Endodermal cell (in vitro differentiated cells): ENCODE data around the gene ZFYVE19. TPM values are rescaled to one million over a fixed set of nuclear protein-coding genes. Genes with fewer than 3 reads are reported as not detected.

Experiments used
- DNase-seq: peaks from one replicate; pipeline ENCODE4 v3.0.0-alpha.2; 2017
- H3K27ac ChIP-seq: 2 replicates; pipeline ENCODE4 v1.5.1; 2013; ENCODE audit warnings: mild to moderate bottlenecking, low read depth, low read length, moderate library complexity
- H3K27me3 ChIP-seq: 2 replicates; pipeline ENCODE4 v1.6.1; 2013; ENCODE audit warnings: mild to moderate bottlenecking, low read length, moderate library complexity; ENCODE audit not compliant: insufficient read depth, control insufficient read depth, poor library complexity, severe bottlenecking
- H3K36me3 ChIP-seq: 2 replicates; pipeline ENCODE4 v1.7.0; 2013; ENCODE audit warnings: mild to moderate bottlenecking, low read length, moderate library complexity; ENCODE audit not compliant: control insufficient read depth, insufficient read depth
- H3K4me1 ChIP-seq: one replicate; pipeline ENCODE4 v1.7.0; 2013; ENCODE audit warnings: low read length; ENCODE audit not compliant: control insufficient read depth, insufficient read depth
- H3K4me3 ChIP-seq: 2 replicates; pipeline ENCODE4 v1.5.1; 2013; ENCODE audit warnings: mild to moderate bottlenecking, low read length, moderate library complexity
- H3K9ac ChIP-seq: 2 replicates; pipeline ENCODE4 v1.6.1; 2013; ENCODE audit warnings: mild to moderate bottlenecking, low read length, moderate library complexity; ENCODE audit not compliant: poor library complexity, severe bottlenecking; ENCODE audit errors: extremely low read depth
- H3K9me3 ChIP-seq: 2 replicates; pipeline ENCODE4 v1.6.1; 2013; ENCODE audit warnings: mild to moderate bottlenecking, low read length, moderate library complexity; ENCODE audit not compliant: control insufficient read depth
- H3K27ac Mint-ChIP-seq: 2 replicates; pipeline ENCODE4 v1.8.0; 2020; ENCODE audit warnings: mixed read lengths
- H3K27me3 Mint-ChIP-seq: 2 replicates; pipeline ENCODE4 v1.8.0; 2021; ENCODE audit warnings: mild to moderate bottlenecking, mixed read lengths; ENCODE audit not compliant: insufficient read depth
- H3K36me3 Mint-ChIP-seq: 2 replicates; pipeline ENCODE4 v1.8.0; 2020; ENCODE audit warnings: low read depth, mixed read lengths
- H3K4me1 Mint-ChIP-seq: 2 replicates; pipeline ENCODE4 v1.8.0; 2020; ENCODE audit warnings: mixed read lengths
- H3K4me3 Mint-ChIP-seq: 2 replicates; pipeline ENCODE4 v1.8.0; 2020; ENCODE audit warnings: mild to moderate bottlenecking, moderate library complexity, mixed read lengths
- H3K9me3 Mint-ChIP-seq: 2 replicates; pipeline ENCODE4 v1.8.0; 2020; ENCODE audit warnings: mild to moderate bottlenecking, mixed read lengths
- WGBS, 2 experiments: methylation state at CpG; one replicate each; pipeline versions ENCODE4 v1.1.5 to v1.1.7; 2013; ENCODE audit warnings: missing lambda C conversion rate in 2 of 2, mixed read lengths in 1 of 2; ENCODE audit not compliant: insufficient coverage in 1 of 2, insufficient read length in 1 of 2; 5-methylcytosine and 5-hydroxymethylcytosine counted together
- total RNA-seq, 2 donors: library from RNA; stranded (reverse); fragmentation: NEBNext Ultra II Directional in 1 of 2; extraction: Animal tissue kit (Norgen Biotek cat#: 25700) in 1 of 2; gene quantifications; 2 replicates in 1 of 2; 3 replicates in 1 of 2; pipeline ENCODE4 v1.2.1, GENCODE V29; 2021
- TF ChIP-seq, protein P1 (sequence below): fragments of 200-600 bp; sonication (generic); conservative IDR thresholded peaks from 2 replicates; pipeline ENCODE4 v1.5.0; 2021; ENCODE audit warnings: antibody characterized with exemption, mild to moderate bottlenecking

ZFYVE19 gene
- total RNA-seq, 2 donors from 2014 or later = 15.6 to 15.9 TPM

GRCh38 chr15:40825661-40826422 lies 19.0 kb downstream of the ZFYVE19 start:
- Mint-ChIP-seq H3K27me3 (no peaks in the 10 kb centered on the region), H3K36me3 (no peaks in the 10 kb centered on the region), H3K4me1 (no peaks in the 10 kb centered on the region), H3K27ac (no peak overlapping the region), H3K9me3 (no peaks in the 10 kb centered on the region), H3K4me3 (no peak overlapping the region)
- 86 to 94% methylated on average over 5 of the region's 5 CpGs for WGBS, 2 experiments
- no peaks in the 10 kb centered on the region for H3K27me3 ChIP-seq
- H3K36me3 ChIP-seq = no peaks in the 10 kb centered on the region
- peaks cover 3% of the 10 kb centered on the region for H3K4me1 ChIP-seq
- TF ChIP-seq, protein P1, sequence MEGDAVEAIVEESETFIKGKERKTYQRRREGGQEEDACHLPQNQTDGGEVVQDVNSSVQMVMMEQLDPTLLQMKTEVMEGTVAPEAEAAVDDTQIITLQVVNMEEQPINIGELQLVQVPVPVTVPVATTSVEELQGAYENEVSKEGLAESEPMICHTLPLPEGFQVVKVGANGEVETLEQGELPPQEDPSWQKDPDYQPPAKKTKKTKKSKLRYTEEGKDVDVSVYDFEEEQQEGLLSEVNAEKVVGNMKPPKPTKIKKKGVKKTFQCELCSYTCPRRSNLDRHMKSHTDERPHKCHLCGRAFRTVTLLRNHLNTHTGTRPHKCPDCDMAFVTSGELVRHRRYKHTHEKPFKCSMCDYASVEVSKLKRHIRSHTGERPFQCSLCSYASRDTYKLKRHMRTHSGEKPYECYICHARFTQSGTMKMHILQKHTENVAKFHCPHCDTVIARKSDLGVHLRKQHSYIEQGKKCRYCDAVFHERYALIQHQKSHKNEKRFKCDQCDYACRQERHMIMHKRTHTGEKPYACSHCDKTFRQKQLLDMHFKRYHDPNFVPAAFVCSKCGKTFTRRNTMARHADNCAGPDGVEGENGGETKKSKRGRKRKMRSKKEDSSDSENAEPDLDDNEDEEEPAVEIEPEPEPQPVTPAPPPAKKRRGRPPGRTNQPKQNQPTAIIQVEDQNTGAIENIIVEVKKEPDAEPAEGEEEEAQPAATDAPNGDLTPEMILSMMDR = no peak
- DNase-seq = no peak
- H3K9me3 ChIP-seq = no peaks in the 10 kb centered on the region
- H3K9ac ChIP-seq = no peak overlapping the region
- no peak overlapping the region for H3K27ac ChIP-seq
- no peak overlapping the region for H3K4me3 ChIP-seq

- TF ChIP-seq, protein P1 = no peak
- H3K9me3 Mint-ChIP-seq = no peaks in the 10 kb centered on the region
- DNase-seq = no peak
Observed at GRCh38 chr15:40826423-40827075, 19.7 kb downstream of the ZFYVE19 start.

GRCh38 chr15:40828447-40829036 lies 21.7 kb downstream of the ZFYVE19 start, which contains the start of gene PPP1R14D:
TSS of gene PPP1R14D (minus strand) at chr15:40828708. CDS start at chr15:40828641, 67 bp downstream.
- H3K27ac Mint-ChIP-seq = no peak within 1 kb of the TSS

More at GRCh38 chr15:40826423-40827075, 19.7 kb downstream of the ZFYVE19 start:
- H3K4me1 Mint-ChIP-seq = peaks cover 2% of the 10 kb centered on the region
- no peaks in the 10 kb centered on the region for H3K27me3 Mint-ChIP-seq
- peaks cover 3% of the 10 kb centered on the region for H3K4me1 ChIP-seq
- no peaks in the 10 kb centered on the region for H3K36me3 ChIP-seq
- no peaks in the 10 kb centered on the region for H3K9me3 ChIP-seq
- H3K27ac Mint-ChIP-seq = no peak overlapping the region
- H3K4me3 ChIP-seq = no peak overlapping the region
- no peaks in the 10 kb centered on the region for H3K36me3 Mint-ChIP-seq
- H3K4me3 Mint-ChIP-seq = no peak overlapping the region
- no peaks in the 10 kb centered on the region for H3K27me3 ChIP-seq
- H3K27ac ChIP-seq = no peak overlapping the region
- H3K9ac ChIP-seq = no peak overlapping the region
- WGBS, 2 experiments = 86 to 93% methylated on average over 3 to 4 of the region's 4 CpGs

More at GRCh38 chr15:40828447-40829036, 21.7 kb downstream of the ZFYVE19 start, which contains the start of gene PPP1R14D:
- Mint-ChIP-seq H3K4me3 (no peak within 1 kb of the TSS), H3K36me3 (peaks cover 4% of the 10 kb centered on the region), H3K4me1 (peaks cover 5% of the 10 kb centered on the region), H3K9me3 (no peaks in the 10 kb centered on the region), H3K27me3 (no peaks in the 10 kb centered on the region)
- DNase-seq = no peak
- Histone ChIP-seq H3K4me1 (peaks cover 3% of the 10 kb centered on the region), H3K27me3 (no peaks in the 10 kb centered on the region), H3K36me3 (no peaks in the 10 kb centered on the region), H3K9ac (no peak within 1 kb of the TSS), H3K4me3 (no peak within 1 kb of the TSS), H3K27ac (no peak within 1 kb of the TSS), H3K9me3 (no peaks in the 10 kb centered on the region)
- WGBS, 2 experiments = 95 to 98% methylated on average over 6 of the region's 6 CpGs
- TF ChIP-seq, protein P1 = no peak
